Measurements from ENCODE around the gene NBEA. TPM values are rescaled to one million over a fixed set of nuclear protein-coding genes. Genes with fewer than 3 reads are reported as not detected.
A peak's percentile ranks its signal among the peaks of the same experiment; 100 is the strongest.

The NBEA gene
- total RNA-seq, 1 experiment from 2014 or later, result 4.4 TPM

GRCh38 chr13:35146686-35147085, 204.6 kb downstream of the NBEA start:
- Histone ChIP-seq H3K4me2 (ENCODE audit: low read length) (no peak overlapping the region), H3K27ac (ENCODE audit: low read length) (no peak overlapping the region), H3K9me3 (ENCODE audit: low read length) (no peaks in the 10 kb centered on the region), H3K9me2 (replicated peaks; ENCODE audit: low read length) (no peaks in the 10 kb centered on the region), H2AFZ (ENCODE audit: low read length) (no peak overlapping the region), H3K4me3 (ENCODE audit: low read length) (no peak overlapping the region), H4K20me1 (ENCODE audit: low read length) (no peaks in the 10 kb centered on the region), H3K4me1 (ENCODE audit: insufficient read depth, low read length) (no peaks in the 10 kb centered on the region), H3K27me3 (ENCODE audit: low read length) (no peaks in the 10 kb centered on the region), H3K9ac (ENCODE audit: low read length) (no peak overlapping the region), H3F3A (ENCODE audit: low read length, unreplicated experiment) (no peaks in the 10 kb centered on the region), H3K79me2 (ENCODE audit: low read length) (no peaks in the 10 kb centered on the region), H3K36me3 (ENCODE audit: low read depth, low read length) (no peaks in the 10 kb centered on the region)
- BruUV-seq (replicated peaks), result no TSS peak
- intact Hi-C loops (cut with micrococcal nuclease), result no loop called here
- POLR2A ChIA-PET (ENCODE audit: unreplicated experiment), result no interaction called here
- DNase-seq (no peak), ATAC-seq (no peak)
- TF ChIP-seq EZH2phosphoT487 (IDR thresholded peaks at IDR 0.05; ENCODE audit: borderline replicate concordance, low read length) (no peak), EZH2 (IDR thresholded peaks at IDR 0.05; ENCODE audit: low read length, unreplicated experiment) (no peak), CTCF (conservative IDR thresholded peaks at IDR 0.05; ENCODE audit: low read depth, low read length) (no peak)
- CTCF ChIA-PET, result no interaction called here

GRCh38 chr13:35157143-35157755, 215.2 kb downstream of the NBEA start:
- BruUV-seq (replicated peaks), result no TSS peak

More at GRCh38 chr13:35157143-35157755, 215.2 kb downstream of the NBEA start:
- ChIA-PET POLR2A (ENCODE audit: unreplicated experiment) (no interaction called here), CTCF (no interaction called here)
- Histone ChIP-seq H3K4me1 (ENCODE audit: insufficient read depth, low read length) (no peaks in the 10 kb centered on the region), H3K9ac (ENCODE audit: low read length) (no peak overlapping the region), H3K79me2 (ENCODE audit: low read length) (no peaks in the 10 kb centered on the region), H3K36me3 (ENCODE audit: low read depth, low read length) (no peaks in the 10 kb centered on the region), H3K4me2 (ENCODE audit: low read length) (no peak overlapping the region), H3K27ac (ENCODE audit: low read length) (no peak overlapping the region), H2AFZ (ENCODE audit: low read length) (no peak overlapping the region), H3K27me3 (ENCODE audit: low read length) (no peaks in the 10 kb centered on the region), H3K9me3 (ENCODE audit: low read length) (no peaks in the 10 kb centered on the region), H3K4me3 (ENCODE audit: low read length) (no peak overlapping the region), H3K9me2 (replicated peaks; ENCODE audit: low read length) (no peaks in the 10 kb centered on the region), H4K20me1 (ENCODE audit: low read length) (no peaks in the 10 kb centered on the region), H3F3A (ENCODE audit: low read length, unreplicated experiment) (no peaks in the 10 kb centered on the region)
- ATAC-seq (peak; percentile 43; the same call in 1 of the 2 replicates), DNase-seq (peak; percentile 73)
- intact Hi-C loops (cut with micrococcal nuclease), result loop anchor here (5.0 kb wide), 3 partner anchors 435 to 1355 kb away; no protein-coding TSS in a partner anchor
- TF ChIP-seq EZH2 (IDR thresholded peaks at IDR 0.05; ENCODE audit: low read length, unreplicated experiment) (no peak), CTCF (conservative IDR thresholded peaks at IDR 0.05; ENCODE audit: low read depth, low read length) (peak; percentile 79)
